DND-41 (cell line): ENCODE measurements around the gene A1BG.

Source experiments
- EZH2 ChIP-seq: IDR thresholded peaks from 3 replicates; pipeline ENCODE4 v1.6.1; 2012; ENCODE audit warnings: borderline replicate concordance, low read depth, mild to moderate bottlenecking, moderate library complexity, low read length, inconsistent platforms; ENCODE audit not compliant: severe bottlenecking
- TF ChIP-seq, protein P1 (sequence below): IDR thresholded peaks from 2 replicates; pipeline ENCODE4 v1.5.1; 2012; ENCODE audit warnings: borderline replicate concordance, low read length, moderate library complexity, mild to moderate bottlenecking; ENCODE audit not compliant: poor library complexity, severe bottlenecking; ENCODE audit errors: extremely low read depth

DNA sequence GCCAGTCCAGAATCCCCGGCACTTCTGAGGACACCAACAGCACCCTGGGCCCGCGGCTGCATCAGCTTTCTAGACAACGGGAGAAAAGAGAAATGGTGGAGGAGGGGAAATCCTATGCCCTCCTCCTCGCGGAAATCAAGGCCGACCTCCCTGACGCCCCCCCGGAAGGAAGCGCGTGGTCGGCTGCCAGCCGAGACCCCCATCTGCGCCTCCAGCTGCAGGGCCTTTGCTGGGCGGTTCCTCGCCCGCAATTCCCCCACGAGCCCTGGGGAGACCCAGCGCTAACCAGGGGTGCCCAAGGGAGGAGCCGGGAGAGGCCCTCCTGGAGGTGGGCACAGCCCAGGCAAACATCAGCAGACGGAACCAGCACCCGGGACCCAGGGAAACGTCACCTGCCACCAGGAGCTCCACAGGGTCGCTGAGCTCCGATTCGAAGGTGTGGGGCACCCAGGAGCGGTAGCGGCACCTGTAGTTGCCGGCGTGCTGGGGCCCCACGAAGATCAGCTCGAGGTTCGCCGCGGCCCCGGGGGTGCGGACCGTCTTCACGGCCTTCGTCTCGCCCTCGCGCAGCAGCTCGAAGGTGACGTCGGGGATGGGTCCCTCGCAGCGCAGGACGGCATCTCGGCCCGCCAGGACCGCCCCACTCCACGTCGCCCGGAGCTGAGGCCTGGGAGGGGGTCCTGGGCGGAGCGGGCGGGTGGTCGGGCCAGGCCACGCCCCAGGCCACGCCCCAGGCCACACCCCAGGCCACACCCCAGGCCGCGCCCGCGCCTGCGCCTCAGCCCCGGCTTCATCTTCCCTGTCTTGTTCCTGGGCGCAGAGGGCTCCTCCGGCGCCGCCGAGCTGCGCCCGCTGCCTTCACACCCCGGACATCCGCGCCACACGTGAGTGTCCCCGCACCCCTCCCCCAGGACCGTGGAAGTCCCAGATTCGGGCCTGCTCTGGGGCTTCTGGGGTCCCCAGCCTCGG lies 6.0 kb downstream of the A1BG start:
- TF ChIP-seq, protein P1, sequence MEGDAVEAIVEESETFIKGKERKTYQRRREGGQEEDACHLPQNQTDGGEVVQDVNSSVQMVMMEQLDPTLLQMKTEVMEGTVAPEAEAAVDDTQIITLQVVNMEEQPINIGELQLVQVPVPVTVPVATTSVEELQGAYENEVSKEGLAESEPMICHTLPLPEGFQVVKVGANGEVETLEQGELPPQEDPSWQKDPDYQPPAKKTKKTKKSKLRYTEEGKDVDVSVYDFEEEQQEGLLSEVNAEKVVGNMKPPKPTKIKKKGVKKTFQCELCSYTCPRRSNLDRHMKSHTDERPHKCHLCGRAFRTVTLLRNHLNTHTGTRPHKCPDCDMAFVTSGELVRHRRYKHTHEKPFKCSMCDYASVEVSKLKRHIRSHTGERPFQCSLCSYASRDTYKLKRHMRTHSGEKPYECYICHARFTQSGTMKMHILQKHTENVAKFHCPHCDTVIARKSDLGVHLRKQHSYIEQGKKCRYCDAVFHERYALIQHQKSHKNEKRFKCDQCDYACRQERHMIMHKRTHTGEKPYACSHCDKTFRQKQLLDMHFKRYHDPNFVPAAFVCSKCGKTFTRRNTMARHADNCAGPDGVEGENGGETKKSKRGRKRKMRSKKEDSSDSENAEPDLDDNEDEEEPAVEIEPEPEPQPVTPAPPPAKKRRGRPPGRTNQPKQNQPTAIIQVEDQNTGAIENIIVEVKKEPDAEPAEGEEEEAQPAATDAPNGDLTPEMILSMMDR = no peak
- no peak for TF ChIP-seq EZH2
